CD14-positive monocyte (primary cell): Measurements from ENCODE around the gene SPATA46. TPM values are rescaled to one million over a fixed set of nuclear protein-coding genes. Genes with fewer than 3 reads are reported as not detected.

ENCODE experiments used
- DNase-seq, 3 donors: peaks; one replicate each; pipeline ENCODE4 v3.0.0-alpha.2; 2011 to 2022
- H2AFZ ChIP-seq: 2 replicates; pipeline ENCODE4 v1.6.0; 2012; ENCODE audit warnings: mild to moderate bottlenecking, low read depth, low read length, inconsistent platforms; ENCODE audit not compliant: insufficient read depth, poor library complexity, severe bottlenecking
- H3K27ac ChIP-seq, 2 donors: 1 replicate in 1 of 2; 2 replicates in 1 of 2; pipeline ENCODE4 v1.5.1; 2012 to 2013; ENCODE audit warnings: low read length in 2 of 2, control low read depth in 1 of 2, inconsistent platforms in 1 of 2, low read depth in 1 of 2, mild to moderate bottlenecking in 1 of 2
- H3K27me3 ChIP-seq, 2 donors: one replicate each; pipeline versions ENCODE4 v1.6.0 to v1.6.1; 2011 to 2013; ENCODE audit warnings: low read length in 2 of 2; ENCODE audit not compliant: control insufficient read depth in 2 of 2, insufficient read depth in 2 of 2
- H3K36me3 ChIP-seq, 2 donors: replicated peaks in 1 of 2; 1 replicate in 1 of 2; 2 replicates in 1 of 2; pipeline versions ENCODE4 v1.5.1 to v1.6.1; 2012 to 2013; ENCODE audit warnings: low read length in 2 of 2, control low read depth in 1 of 2, inconsistent platforms in 1 of 2, mild to moderate bottlenecking in 1 of 2; ENCODE audit not compliant: insufficient read depth in 2 of 2, control insufficient read depth in 1 of 2
- H3K4me1 ChIP-seq, 2 donors: 1 replicate in 1 of 2; 2 replicates in 1 of 2; pipeline versions ENCODE4 v1.5.1 to v1.6.1; 2012 to 2013; ENCODE audit warnings: low read length in 2 of 2, control low read depth in 1 of 2, inconsistent platforms in 1 of 2, mild to moderate bottlenecking in 1 of 2, moderate library complexity in 1 of 2; ENCODE audit not compliant: insufficient read depth in 2 of 2, control insufficient read depth in 1 of 2
- H3K4me2 ChIP-seq: replicated peaks from 2 replicates; pipeline ENCODE3; 2012; ENCODE audit warnings: low read length, moderate library complexity, mild to moderate bottlenecking; ENCODE audit not compliant: poor library complexity, severe bottlenecking; ENCODE audit errors: extremely low read depth
- H3K4me3 ChIP-seq, 3 experiments: fragments of 200-600 bp in 1 of 3; sonication (generic) in 1 of 3; replicated peaks in 1 of 3; 1 replicate in 2 of 3; 2 replicates in 1 of 3; pipeline ENCODE4 v1.5.1; 2011 to 2013; ENCODE audit warnings: low read length in 3 of 3, mild to moderate bottlenecking in 3 of 3, control low read depth in 2 of 3, low read depth in 2 of 3, inconsistent platforms in 1 of 3, moderate library complexity in 1 of 3
- H3K79me2 ChIP-seq: 2 replicates; pipeline ENCODE4 v1.6.0; 2012; ENCODE audit warnings: mild to moderate bottlenecking, control low read depth, inconsistent platforms, low read length, moderate library complexity; ENCODE audit not compliant: insufficient read depth
- H3K9ac ChIP-seq: 2 replicates; pipeline ENCODE4 v1.6.0; 2017; ENCODE audit warnings: low read length, mild to moderate bottlenecking; ENCODE audit not compliant: insufficient read depth, poor library complexity, severe bottlenecking
- H3K9me3 ChIP-seq, 2 donors: replicated peaks in 1 of 2; 1 replicate in 1 of 2; 2 replicates in 1 of 2; pipeline versions ENCODE4 v1.5.1 to v1.6.1; 2012 to 2013; ENCODE audit warnings: low read length in 2 of 2, control low read depth in 1 of 2; ENCODE audit not compliant: control insufficient read depth in 1 of 2, insufficient read depth in 1 of 2
- H4K20me1 ChIP-seq: 2 replicates; pipeline ENCODE4 v1.6.0; 2012; ENCODE audit warnings: mild to moderate bottlenecking, low read length, control low read depth, moderate library complexity; ENCODE audit not compliant: insufficient read depth
- H3K27ac Mint-ChIP-seq, 7 donors: one replicate each; pipeline ENCODE4 v1.8.0; 2020; ENCODE audit warnings: mild to moderate bottlenecking in 7 of 7, mixed read lengths in 7 of 7, moderate library complexity in 6 of 7, inconsistent platforms in 2 of 7
- H3K27me3 Mint-ChIP-seq, 3 donors: one replicate each; pipeline ENCODE4 v1.8.0; 2021 to 2022; ENCODE audit warnings: low read depth in 3 of 3, mild to moderate bottlenecking in 3 of 3, mixed read lengths in 3 of 3, moderate library complexity in 3 of 3, inconsistent platforms in 1 of 3
- H3K36me3 Mint-ChIP-seq, 2 donors: one replicate each; pipeline ENCODE4 v1.8.0; 2020; ENCODE audit warnings: mixed read lengths in 2 of 2, inconsistent platforms in 1 of 2, mild to moderate bottlenecking in 1 of 2
- H3K4me1 Mint-ChIP-seq: one replicate; pipeline ENCODE4 v1.8.0; 2020; ENCODE audit warnings: mild to moderate bottlenecking, mixed read lengths
- H3K4me3 Mint-ChIP-seq, 2 donors: one replicate each; pipeline ENCODE4 v1.8.0; 2020; ENCODE audit warnings: mild to moderate bottlenecking in 2 of 2, mixed read lengths in 2 of 2, moderate library complexity in 1 of 2
- H3K9me3 Mint-ChIP-seq, 7 donors: one replicate each; pipeline ENCODE4 v1.8.0; 2020 to 2022; ENCODE audit warnings: mixed read lengths in 7 of 7, mild to moderate bottlenecking in 6 of 7, moderate library complexity in 6 of 7, inconsistent platforms in 2 of 7
- CTCF ChIP-seq: fragments of 200-600 bp; IDR thresholded peaks from one replicate; pipeline ENCODE4 v1.8.0; 2022; ENCODE audit warnings: antibody characterized with exemption, mild to moderate bottlenecking
- WGBS: methylation state at CpG from one replicate; pipeline ENCODE4 v1.1.5; 2013; ENCODE audit warnings: missing lambda C conversion rate; ENCODE audit not compliant: insufficient coverage; 5-methylcytosine and 5-hydroxymethylcytosine counted together
- intact Hi-C, 2 donors: fragments of 100-400 bp; cut with micrococcal nuclease; formaldehyde crosslinking; loops; one replicate each; pipeline versions ENCODE4 v1.15.0 to v1.15.1; 2023
- polyA plus RNA-seq, 3 donors: library from polyadenylated mRNA; depleted of rRNA in 1 of 3; unstranded in 2 of 3; stranded (reverse) in 1 of 3; fragments of 300-500 nt in 2 of 3; fragments of >200 nt in 1 of 3; fragmentation: Illumina TruSeq in 2 of 3; gene quantifications; 1 replicate in 2 of 3; 2 replicates in 1 of 3; pipeline ENCODE4 v1.2.3, GENCODE V29; 2012 to 2021

The SPATA46 gene
- polyA plus RNA-seq, 3 donors, result not detected

GRCh38 chr1:162367073-162367472 is 9.6 kb downstream of the SPATA46 start:
- no peak overlapping the region for H2AFZ ChIP-seq
- H3K27me3 Mint-ChIP-seq, result peaks cover 0 to 3% (median 2%) of the 10 kb centered on the region in 3 donors
- H3K4me1 ChIP-seq, result no peaks in the 10 kb centered on the region
- peak overlapping the region in 1 of 7 donors; percentile 23 for H3K27ac Mint-ChIP-seq
- peak overlapping the region in 1 of 3 experiments; percentile 50 for H3K4me3 ChIP-seq
- 97% methylated on average over 36 of the region's 36 CpGs for WGBS
- H3K4me1 Mint-ChIP-seq, result no peaks in the 10 kb centered on the region
- no peak for DNase-seq
- peaks cover 0 to 2% (median 0%) of the 10 kb centered on the region in 7 donors for H3K9me3 Mint-ChIP-seq
- peak overlapping the region; percentile 56 to 66 for H3K4me3 Mint-ChIP-seq
- intact Hi-C loops, result no loop called here
- no peaks in the 10 kb centered on the region for H3K9me3 ChIP-seq
- H3K27ac ChIP-seq, result no peak overlapping the region
- H3K27me3 ChIP-seq, result no peaks in the 10 kb centered on the region
- H3K36me3 ChIP-seq, result peaks cover 0 to 5% of the 10 kb centered on the region in 2 donors
- H3K79me2 ChIP-seq, result no peaks in the 10 kb centered on the region
- no peak for TF ChIP-seq CTCF
- no peaks in the 10 kb centered on the region for H4K20me1 ChIP-seq
- H3K4me2 ChIP-seq, result no peak overlapping the region
- no peak overlapping the region for H3K9ac ChIP-seq
- peaks cover 0 to 9% of the 10 kb centered on the region in 2 donors for H3K36me3 Mint-ChIP-seq

GRCh38 chr1:162366671-162367070 is 10.0 kb downstream of the SPATA46 start:
- Histone ChIP-seq H3K4me2 (no peak overlapping the region), H3K4me3 (peak overlapping the region in 1 of 3 experiments; percentile 50), H3K9ac (no peak overlapping the region), H2AFZ (no peak overlapping the region), H3K4me1 (no peaks in the 10 kb centered on the region), H4K20me1 (no peaks in the 10 kb centered on the region), H3K9me3 (no peaks in the 10 kb centered on the region), H3K36me3 (peaks cover 0 to 5% of the 10 kb centered on the region in 2 donors), H3K27me3 (no peaks in the 10 kb centered on the region), H3K79me2 (no peaks in the 10 kb centered on the region), H3K27ac (no peak overlapping the region)
- Mint-ChIP-seq H3K4me3 (peak overlapping the region; percentile 56 to 66), H3K9me3 (peaks cover 0 to 2% (median 0%) of the 10 kb centered on the region in 7 donors), H3K4me1 (peaks cover 3% of the 10 kb centered on the region), H3K27me3 (peaks cover 0 to 3% (median 2%) of the 10 kb centered on the region in 3 donors), H3K27ac (peak overlapping the region in 1 of 7 donors; percentile 23), H3K36me3 (peaks cover 0 to 9% of the 10 kb centered on the region in 2 donors)
- 97% methylated on average over 5 of the region's 9 CpGs for WGBS
- intact Hi-C loops, result no loop called here
- TF ChIP-seq CTCF, result no peak
- no peak for DNase-seq
